Dedifferentiated amniotic fluid mesenchymal stem cell (primary cell): ENCODE data around the gene PLAAT2.
A peak's percentile ranks its signal among the peaks of the same experiment; 100 is the strongest.
"Not testable (repeated sequence)": the region's sequence is repeated elsewhere in the genome, so short reads cannot be mapped to it uniquely, and the experiment has no call there.

Experiments used
- DNase-seq: peaks from one replicate; pipeline ENCODE4 v3.0.0-alpha.2; 2016; ENCODE audit errors: extremely low spot score

The PLAAT2 gene

DNA sequence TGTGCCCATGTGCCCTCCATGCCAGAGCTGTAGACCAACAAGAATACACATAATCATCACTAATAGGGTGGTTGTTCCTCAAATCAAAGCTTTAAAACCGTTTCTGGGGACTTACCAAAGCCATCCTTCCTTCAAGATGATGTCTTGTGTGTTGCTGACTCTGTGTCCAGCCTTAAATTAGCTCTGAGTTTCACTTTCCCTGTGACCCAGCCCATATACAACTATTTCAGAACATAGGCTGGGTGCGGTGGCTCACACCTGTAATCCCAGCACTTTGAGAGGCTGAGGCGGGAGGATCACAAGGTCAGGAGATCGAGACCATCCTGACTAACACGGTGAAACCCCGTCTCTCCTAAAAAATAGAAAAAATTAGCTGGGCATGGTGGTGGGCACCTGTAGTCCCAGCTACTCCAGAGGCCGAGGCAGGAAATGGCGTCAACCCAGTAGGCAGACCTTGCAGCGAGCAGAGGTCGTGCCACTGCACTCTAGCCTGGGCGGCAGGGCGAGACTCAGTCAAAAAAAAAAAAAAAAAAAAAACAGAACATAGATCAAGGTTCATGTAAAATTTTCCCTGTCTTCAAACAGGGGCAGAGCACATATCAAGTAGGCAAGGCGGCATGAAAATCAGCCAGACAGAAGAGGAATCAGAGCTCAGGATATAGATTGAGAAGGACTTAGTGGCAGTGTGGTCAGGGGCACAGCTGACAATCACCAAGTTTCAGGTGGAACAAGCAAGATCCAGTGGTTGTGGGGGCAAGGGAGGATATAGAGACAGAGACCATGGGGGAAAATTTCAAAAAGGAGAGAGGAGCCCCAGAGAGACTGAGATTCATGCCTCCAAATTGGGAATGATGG lies at the start of gene PLAAT2:
Gene PLAAT2 (minus strand): TSS at position 179 of the 855 bp plus-strand sequence. CDS start 55 bp downstream, at position 124.
- DNase-seq: no peak

DNA sequence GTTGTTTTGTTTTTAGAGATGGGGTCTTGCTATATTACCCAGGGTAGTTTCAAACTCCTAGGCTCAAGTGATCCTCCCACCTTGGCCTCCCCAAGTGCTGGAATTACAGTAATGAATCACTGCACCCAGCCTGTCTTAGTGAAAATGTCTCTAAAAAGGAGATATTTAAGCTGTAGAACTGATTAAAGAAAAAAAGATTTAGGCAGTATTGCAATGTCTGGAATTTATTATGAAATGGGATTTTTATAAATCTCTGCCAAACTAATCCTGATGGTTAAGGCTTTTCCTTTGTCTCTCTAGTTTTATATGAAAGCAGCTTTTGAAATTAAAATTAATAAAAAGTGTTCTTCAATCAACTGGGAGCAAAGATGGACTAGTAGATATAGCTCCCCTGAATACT lies 49.0 kb upstream of the PLAAT2 start:
- DNase-seq: peak; percentile 56

DNA sequence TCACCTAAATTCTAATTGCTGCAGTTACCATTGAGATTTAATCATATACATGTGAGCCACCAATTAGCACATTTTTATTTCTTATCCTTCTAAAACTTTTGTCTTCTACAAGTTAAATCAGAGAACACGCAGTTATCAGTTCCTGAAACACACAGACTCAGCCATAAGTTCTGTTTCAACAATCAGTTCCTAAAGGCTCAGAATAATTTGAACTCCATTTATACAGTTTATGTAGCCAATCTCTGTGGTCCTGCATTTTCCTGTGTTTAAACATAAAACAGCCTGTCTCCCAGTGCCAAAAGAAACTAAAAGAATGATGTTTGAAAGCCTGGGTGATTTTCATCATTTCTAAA lies 48.2 kb upstream of the PLAAT2 start:
- DNase-seq: no peak

DNA sequence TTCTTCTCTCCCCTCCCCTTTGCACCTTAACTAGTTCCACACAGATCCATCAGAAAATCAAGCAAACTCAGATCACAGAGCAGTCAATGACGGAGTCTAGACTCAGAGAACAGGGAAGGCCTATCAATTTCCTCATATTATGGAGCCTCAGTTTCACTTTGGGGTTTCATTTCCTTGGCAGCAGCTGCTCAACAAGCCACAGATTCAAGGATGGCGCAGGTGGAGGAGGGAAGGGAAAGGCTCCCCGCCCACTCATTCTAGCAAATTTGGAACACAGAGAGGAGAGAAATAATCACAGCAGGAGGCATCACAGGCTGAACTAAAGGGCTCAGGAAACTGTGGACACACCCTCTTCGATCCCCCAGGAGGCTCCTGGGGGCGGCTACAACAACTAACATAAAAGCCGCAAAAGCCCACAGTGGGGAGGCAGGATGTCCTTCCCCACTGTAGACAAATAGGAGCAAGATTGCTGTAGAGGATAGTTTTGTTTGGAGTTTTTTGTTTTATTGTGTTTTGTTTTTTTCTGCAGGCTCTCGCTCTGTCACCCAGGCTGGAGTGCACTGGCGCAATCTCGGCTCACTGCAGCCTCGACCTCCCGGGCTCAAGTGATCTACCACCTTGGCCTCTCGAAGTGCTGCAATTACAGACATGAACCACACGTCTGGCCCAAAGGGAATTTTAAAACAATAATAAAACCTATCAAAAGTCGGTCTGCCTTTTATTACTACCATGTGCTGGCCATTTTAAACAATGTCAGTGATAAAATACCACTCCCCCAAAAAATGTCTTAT lies 47.6 kb upstream of the PLAAT2 start:
- DNase-seq: no peak

DNA sequence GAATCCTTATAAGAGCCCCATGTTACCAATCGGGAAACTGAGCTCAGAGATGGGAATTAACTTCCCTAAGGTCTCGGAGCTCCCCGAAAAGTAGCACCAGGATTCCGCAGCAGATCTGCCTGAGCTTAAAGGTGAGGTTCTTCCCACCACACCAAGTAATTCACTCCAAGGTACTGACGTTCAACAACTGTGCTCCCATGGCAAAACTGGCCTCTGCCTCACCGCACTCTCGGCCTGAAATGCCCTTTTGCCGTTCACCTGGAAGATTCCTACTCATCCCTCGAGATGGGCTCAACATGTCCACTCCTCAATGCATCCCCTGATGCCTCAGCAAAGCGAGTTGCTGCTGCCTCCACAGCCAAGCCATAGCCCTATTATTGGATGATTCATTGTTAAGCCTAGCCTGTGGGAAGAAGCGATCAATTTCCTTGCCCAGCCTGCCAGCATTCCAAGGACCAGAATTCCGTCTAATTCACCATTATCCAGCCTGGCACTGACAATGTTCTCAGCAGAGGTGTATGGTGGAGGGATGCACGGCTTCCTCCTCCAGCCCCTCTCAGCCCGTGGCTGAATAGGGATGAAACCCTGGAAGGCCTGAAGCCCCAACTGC lies 46.9 kb upstream of the PLAAT2 start:
- no peak for DNase-seq

DNA sequence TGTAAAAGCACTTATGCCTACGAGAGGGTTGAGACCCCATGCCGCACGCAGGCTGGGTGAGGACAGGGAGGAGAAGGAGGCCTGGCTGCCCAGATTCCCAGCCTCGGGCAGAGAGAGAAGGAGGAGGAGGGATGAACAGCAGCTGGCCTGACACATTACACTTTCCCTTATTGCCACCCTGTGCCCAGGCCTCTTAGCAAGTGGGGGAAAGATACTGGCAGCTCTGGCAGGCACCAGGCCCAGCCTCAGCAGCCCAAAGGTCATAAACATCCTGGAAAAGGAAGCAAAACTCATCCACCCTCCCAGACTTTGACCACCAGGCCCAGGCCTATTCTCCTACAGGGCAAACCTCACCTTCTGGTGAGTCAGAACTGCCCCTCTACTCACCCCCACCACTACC lies 46.4 kb upstream of the PLAAT2 start:
- DNase-seq: no peak

DNA sequence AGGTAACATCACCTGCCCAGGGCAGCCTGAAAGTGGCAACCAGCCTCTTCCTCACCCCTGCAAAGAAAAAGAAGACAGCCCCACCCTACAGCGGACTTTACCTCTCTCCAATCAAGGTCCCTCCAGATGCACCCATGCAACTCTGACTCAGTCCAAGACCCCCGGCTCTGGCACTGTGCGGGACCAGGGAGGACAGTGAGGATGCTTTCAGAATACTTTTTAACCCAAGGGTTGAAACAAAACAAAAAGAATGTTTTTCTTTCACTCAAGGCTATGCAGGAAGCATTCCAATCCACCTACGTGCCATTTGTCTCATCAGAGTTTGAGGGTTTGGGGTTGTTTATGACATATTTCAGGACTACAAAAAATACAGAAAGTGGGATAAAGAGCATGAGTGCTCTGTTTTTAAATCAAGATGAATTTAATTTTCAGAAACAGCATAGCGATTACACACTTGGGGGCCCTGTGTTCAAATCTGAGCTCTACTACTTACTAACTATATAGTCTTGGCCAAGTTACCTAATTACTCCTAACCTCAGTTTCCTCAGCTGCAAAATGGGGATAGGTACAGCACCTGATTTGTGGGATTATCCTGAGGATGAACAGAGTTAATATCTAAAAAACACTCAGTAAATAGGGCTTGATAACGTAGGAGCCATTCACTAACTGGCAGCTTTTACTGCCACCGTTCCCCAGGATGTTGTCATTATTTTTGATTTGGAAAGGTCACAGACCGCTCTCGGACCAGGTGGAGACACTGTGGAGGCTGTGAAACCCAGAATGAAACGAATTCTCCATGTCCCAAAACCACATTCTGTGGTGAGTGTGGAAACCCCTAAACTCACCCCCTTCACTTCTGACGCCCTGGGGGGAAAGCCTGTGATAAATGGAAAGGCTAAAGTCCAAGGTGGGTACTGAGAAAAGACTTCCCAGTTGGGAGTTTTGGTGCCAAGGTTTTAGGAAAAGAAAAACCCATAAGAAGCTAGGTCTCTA lies 45.5 kb upstream of the PLAAT2 start:
- DNase-seq: peak; percentile 77

DNA sequence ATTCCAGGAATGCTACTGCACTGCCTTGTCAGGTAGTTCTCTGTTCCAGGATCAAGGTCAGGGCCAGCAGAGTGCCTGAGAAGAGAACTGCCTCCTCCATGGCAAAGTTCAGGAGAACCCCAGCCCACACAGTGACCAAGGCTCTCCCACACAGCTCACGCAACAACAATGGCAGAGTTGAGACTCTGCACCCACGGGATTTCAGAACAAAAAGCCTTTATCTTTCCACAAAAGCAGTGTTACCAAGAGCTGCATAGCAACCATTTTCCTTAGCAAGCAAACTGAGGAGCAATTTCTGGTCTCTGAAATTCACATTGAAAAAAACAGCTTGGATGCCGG lies 40.0 kb upstream of the PLAAT2 start:
- DNase-seq: no peak

DNA sequence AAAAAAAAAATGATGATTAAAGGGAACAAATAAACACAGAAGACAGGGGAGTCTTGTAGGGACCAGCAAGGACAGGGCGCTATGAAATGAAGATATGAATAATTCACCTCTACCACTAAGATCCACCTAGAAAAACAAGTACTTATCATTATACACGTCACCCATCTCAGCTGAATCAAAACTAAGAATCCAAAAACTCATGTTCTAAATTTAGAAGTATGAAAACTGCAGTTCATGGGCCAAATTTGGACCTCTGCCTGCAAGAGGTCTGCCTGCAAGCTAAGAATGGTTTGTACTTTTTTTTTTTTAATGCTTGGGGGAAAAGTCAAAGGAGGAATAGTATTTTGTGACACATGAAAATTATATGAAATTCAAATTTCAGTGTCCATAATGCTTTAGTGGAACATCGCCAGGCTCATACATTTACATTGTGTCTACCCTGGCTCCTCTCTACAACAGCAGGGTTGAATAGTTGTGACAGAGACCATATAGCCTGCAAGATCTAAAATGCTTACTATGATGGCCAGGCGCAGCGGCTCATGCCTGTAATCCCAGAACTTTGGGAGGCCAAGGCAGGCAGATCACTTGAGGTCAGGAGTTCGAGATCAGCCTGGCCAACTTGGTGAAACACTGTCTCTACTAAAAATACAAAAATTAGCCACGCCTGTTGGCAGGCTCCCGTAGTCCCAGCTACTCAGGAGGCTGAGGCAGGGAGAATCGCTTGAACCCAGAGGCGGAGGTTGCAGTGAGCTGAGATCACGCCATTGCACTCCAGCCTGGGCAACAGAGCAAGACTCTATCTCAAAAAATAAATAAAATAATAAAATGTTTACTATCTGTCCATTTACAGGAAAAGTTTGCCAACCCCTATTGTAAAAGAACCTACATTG lies 39.4 kb upstream of the PLAAT2 start:
- DNase-seq: peak; percentile 40

DNA sequence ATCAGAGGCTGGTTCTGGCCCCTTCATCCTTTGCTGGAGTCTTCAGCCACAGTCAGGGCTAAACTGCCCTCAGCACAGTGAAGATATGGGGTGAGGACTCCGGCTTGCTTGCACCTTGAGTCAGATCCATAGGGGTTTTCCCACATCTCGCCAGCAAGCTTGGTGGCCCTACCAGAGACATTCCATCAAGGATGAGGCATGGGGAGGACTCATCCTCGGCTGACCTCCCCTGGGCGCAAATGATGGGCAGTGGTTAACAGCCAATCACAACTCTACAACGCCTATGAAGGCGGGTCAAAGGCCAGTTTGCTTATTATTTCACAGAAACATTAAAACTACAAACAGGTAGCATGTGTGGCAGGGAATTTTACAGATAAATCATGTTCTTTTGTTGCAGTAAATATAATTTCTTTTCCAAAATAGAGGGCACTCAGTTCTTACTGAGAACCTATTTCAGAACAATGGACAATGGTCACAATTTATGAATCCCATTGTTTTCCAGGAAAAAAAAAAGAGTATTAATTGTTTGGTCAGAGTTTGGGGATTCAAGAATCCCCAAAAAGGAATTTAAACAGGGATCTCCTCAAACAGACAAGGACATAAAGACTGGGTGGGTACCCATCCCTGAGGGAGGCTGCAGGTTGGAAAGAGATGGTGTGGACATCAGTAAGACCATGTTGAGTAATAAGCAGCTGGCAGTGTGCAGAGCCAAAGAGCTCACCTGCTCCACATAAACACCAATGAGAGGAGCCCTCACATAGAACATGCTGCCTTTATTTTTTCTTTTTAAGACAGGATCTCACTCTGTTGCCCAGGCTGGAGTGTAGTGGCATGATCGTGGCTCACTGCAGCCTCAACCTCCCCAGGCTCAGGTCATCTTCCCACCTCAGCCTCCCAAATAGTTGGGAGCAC lies 36.3 kb upstream of the PLAAT2 start:
- no peak for DNase-seq

DNA sequence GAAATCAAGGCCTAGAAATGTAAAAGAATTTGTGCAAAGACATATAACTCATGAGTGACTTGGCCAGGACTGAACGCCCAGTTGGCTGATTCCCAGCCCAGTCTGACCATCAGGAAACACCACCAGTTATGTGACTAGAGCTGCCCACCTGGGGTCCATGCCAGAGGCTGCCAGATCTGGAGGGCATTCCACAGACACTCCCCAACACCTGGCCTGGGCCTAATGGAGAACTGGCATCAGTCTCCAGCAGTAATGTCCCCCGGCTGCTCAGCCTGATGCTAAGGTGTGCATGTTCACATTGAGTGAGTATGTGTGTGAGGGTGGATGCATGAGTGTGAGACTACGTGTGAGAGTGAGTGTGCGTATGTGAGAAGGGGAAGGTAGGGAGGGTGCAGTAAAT lies 35.4 kb upstream of the PLAAT2 start:
- DNase-seq: no peak

DNA sequence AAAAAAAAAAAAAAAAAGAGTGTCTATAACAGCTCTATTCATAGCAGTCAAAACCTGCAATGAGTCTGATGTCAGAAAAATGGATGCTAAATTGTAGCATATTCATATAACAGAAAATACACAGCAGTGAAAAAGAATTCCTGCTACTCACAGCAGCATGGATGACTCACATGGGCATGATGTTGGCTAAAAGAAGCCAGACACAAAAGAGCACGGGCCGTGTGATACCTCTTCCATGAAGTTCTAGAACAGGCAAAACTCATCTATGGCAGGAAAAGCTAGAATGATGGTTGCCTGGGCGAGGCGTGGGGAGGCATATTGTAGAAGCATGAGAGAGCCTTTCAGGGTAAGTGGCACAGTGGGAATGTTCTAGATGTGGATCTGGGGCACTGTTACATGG lies 32.1 kb upstream of the PLAAT2 start:
- DNase-seq: no peak

DNA sequence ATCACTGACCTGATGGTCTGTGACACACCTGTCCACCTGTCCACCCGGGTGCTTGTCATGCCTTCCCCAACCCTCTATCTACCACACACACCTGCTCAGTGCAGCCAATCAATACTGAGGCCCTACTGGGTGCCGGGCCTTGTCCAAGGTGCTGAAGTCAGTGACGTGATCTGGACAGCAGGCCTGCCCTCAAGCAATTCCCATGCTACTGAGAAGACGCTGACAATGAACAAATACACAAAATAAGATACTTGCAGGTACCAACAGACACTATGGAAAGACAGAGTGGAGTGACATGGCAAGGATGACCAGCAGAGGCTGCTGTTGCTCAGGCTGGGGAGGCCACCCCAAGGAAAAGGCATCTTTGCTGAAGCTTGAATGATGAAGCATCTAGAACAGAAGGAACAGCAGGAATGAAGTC lies 29.8 kb upstream of the PLAAT2 start:
- DNase-seq: no peak

DNA sequence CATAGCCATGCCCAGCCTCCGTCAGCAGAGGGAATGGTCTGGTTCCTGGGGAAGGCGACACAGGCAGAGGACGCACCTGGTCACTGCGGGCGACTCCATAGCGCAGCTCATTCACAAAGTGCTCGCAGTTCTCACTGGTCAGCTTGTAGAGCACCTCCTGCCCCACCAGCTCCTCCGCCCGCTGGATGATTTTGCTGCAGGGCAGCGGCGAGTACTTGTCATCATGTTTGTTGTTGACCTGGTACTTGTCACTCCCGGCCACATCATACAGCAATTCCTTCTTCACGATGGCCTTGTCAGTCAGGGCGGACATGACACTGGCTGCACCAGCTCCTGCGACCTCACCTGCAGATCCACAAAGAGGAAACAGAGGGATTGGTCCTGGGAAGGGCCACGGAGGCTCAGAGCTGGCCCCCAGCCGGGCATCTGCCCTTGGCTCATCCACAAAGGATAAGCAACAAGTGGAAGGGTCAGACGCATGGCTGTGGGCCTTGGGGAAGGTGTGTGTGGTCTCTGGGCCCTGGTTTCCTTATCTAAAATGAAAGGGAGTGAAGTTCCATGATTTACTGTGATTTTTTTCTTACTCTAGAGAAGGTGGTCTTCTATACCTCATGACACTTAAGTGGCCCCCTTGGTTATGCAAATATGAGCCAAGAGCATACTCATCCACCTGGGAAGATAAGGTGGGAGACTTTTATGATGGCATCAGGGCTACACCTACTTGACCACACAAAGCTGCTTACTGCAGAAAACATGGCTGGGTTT lies 27.0 kb upstream of the PLAAT2 start:
- DNase-seq: no peak

DNA sequence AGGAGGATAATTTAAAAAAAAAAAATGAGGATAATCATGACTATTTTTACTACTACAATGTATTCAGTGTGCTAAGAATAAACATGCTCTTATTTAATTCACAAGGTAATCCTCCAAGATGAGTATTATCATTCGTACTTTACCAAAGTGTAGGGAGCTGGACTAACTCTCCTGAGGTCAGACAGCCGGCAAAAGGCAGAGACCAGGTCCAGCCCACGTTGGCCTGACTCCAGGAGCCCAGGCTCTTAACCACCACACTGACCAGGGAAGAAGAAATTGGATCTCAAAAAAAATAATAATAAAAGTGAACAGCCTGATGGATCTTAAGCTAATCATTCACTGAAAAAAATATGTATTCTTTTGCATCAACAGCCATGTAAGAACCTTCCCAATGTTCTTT lies 25.8 kb upstream of the PLAAT2 start:
- no peak for DNase-seq

DNA sequence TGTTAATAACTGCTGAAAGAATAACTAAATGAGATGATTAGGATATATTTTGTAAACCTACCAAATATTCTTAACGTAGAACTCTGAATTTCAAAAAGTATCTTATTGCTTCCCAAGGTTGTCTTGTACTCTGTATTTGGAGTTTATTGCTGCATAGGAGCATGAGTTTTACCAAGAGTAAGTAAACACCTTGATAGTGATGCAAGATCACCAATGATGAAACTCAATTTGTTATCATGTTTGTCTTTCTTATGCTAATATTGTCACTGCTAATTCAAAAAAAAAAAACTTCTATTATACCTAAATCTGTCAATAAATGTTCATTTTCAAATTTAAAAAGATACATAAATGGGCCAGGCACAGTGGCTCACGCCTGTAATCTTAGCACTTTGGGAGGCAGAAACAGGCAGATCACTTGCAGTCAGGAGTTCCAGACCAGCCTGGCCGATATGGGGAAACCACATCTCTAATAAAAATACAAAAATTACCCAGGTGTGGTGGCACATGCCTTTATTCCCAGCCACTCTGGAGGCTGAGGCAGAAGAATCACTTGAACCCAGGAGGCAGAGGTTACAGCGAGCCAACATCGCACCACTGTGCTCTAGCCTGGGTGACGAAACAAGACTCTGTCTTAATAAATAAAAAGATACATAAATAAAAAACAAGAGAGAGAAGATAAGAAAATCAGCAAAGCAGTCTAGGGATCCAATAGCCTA lies 23.4 kb upstream of the PLAAT2 start:
- no peak for DNase-seq

DNA sequence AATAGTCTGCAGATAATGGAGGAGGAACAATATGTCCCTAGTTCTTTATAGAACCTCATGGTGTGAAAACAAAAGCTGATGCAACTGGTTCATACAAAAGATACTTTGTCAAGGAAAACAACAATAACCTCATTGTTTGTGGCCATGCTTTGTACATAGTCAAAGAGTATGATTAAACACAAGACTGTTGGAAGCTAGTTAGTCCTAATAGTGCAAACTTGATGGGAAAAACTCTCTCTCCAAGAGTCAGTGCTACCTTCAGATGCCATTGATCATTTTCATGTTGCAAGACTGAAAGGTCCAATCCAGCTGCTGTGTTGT lies 20.1 kb upstream of the PLAAT2 start:
- no peak for DNase-seq

DNA sequence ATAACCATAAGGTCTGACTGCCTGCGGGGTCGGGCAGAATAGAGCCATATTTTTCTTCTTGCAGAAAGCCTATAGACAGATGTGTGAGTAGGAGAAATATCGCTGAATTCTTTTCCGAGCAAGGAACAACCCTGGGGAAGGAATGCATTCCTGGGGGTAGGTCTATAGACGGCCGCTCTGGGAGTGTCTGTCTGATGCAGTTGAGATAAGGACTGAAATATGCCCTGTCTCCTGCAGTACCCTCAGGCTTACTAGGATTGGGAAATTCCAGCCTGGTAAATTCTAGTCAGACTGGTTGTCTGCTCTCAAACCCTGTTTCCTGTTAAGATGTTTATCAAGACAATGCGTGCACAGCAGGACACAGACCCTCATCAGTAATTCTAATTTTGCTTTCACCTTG lies 18.0 kb upstream of the PLAAT2 start:
- not testable (repeated sequence) for DNase-seq
